Right lobe of liver (tissue), 6 donors: ENCODE results near the gene MAPK6. TPM values are rescaled to one million over a fixed set of nuclear protein-coding genes. Genes with fewer than 3 reads are reported as not detected.
A peak's percentile ranks its signal among the peaks of the same experiment; 100 is the strongest.

Source experiments
- ATAC-seq, 4 donors: fragments of 200-7000 bp; cut with Tn5 transposase; one replicate each; pipeline ENCODE4 v1.9.1; 2020; ENCODE audit warnings: mild to moderate bottlenecking in 4 of 4, moderate library complexity in 4 of 4
- DNase-seq, 3 donors: peaks; one replicate each; pipeline ENCODE4 v3.0.0-alpha.2; 2020
- H3K27ac ChIP-seq, 3 donors: fragments of 200-600 bp; one replicate each; pipeline ENCODE4 v1.8.0; 2022
- H3K27me3 ChIP-seq, 2 donors: fragments of 200-600 bp; one replicate each; pipeline ENCODE4 v1.8.0; 2022
- H3K36me3 ChIP-seq, 4 donors: fragments of 200-600 bp; sonication (generic) in 1 of 4; one replicate each; pipeline versions ENCODE4 v1.5.1 to v1.8.0; 2017 to 2022; ENCODE audit warnings: control low read depth in 1 of 4
- H3K4me1 ChIP-seq, 4 donors: fragments of 200-600 bp; sonication (generic) in 1 of 4; one replicate each; pipeline versions ENCODE4 v1.5.1 to v1.8.0; 2017 to 2022; ENCODE audit warnings: control low read depth in 1 of 4
- H3K4me3 ChIP-seq, 3 donors: fragments of 200-600 bp; one replicate each; pipeline ENCODE4 v1.8.0; 2022
- H3K9me3 ChIP-seq, 4 donors: fragments of 200-600 bp; sonication (generic) in 1 of 4; one replicate each; pipeline versions ENCODE4 v1.5.1 to v1.8.0; 2017 to 2022; ENCODE audit warnings: control low read depth in 1 of 4
- CTCF ChIP-seq, 4 donors: fragments of 200-600 bp in 3 of 4; fragments of 450-650 bp in 1 of 4; IDR thresholded peaks; one replicate each; pipeline versions ENCODE4 v1.5.1 to v1.8.0; 2016 to 2022; ENCODE audit warnings: antibody characterized with exemption in 4 of 4, mild to moderate bottlenecking in 2 of 4
- POLR2A ChIP-seq: fragments of 450-650 bp; IDR thresholded peaks from one replicate; pipeline ENCODE4 v1.6.1; 2017; ENCODE audit warnings: antibody characterized with exemption, mild to moderate bottlenecking
- WGBS: methylation state at CpG from one replicate; pipeline ENCODE4 v1.1.6; 2018; ENCODE audit warnings: low coverage, low lambda C conversion rate; ENCODE audit not compliant: insufficient coverage; ENCODE audit errors: missing lambda C conversion rate; 5-methylcytosine and 5-hydroxymethylcytosine counted together
- intact Hi-C, 2 donors: fragments of 100-400 bp; cut with DNase I; formaldehyde crosslinking; loops; one replicate each; pipeline versions ENCODE4 v1.11.2 to v1.14.1; 2022
- total RNA-seq, 6 experiments: library from RNA; depleted of rRNA in 2 of 6; stranded (reverse); fragments of >200 nt in 2 of 6; fragmentation: NEBNext Ultra II Directional in 3 of 6; extraction: Animal tissue kit (Norgen Biotek cat#: 25700) in 3 of 6; gene quantifications; one replicate each; pipeline versions ENCODE4 v1.1.0 to v1.2.4, GENCODE V29; 2016 to 2023
- donor health status: DM: no; HTN: yes; CAD: no.
- donor health status: DM: no; HTN: no; CAD: no.
- donor health status: DM: no; HTN: no; CAD: no.
- donor health status: DM: no; HTN: yes; CAD: no.
- donor health status: DM: no; HTN: yes; CAD: no.

MAPK6 gene
- total RNA-seq, 6 experiments from 2014 or later: 15.8 to 35.8 (median 22.3) TPM

- TF ChIP-seq CTCF (IDR thresholded peaks at IDR 0.05) (peak; percentile 12 to 36 (median 29)), POLR2A (peak; percentile 63)
- intact Hi-C loops: no loop called here
- peak; percentile 88 to 94 (median 93) for DNase-seq
- peak within 1 kb of the TSS; percentile 79 to 91 (median 87) for H3K27ac ChIP-seq
- H3K27me3 ChIP-seq: no peaks in the 10 kb centered on the region
- H3K36me3 ChIP-seq: no peaks in the 10 kb centered on the region
- ATAC-seq: peak; percentile 93 to 96 (median 94)
- H3K4me3 ChIP-seq: peak within 1 kb of the TSS; percentile 64 to 91 (median 69)
- H3K9me3 ChIP-seq: no peaks in the 10 kb centered on the region
- WGBS: 1% methylated on average over 34 of the region's 58 CpGs
- peaks cover 0 to 22% (median 3%) of the 10 kb centered on the region in 4 donors for H3K4me1 ChIP-seq
Observed at GRCh38 chr15:51971375-51972133, 47.5 kb upstream of the MAPK6 start, which contains the start of gene LEO1. Gene LEO1 (minus strand): TSS chr15:51971778. CDS start chr15:51971745, 33 bp downstream.

GRCh38 chr15:51973220-51973619, 45.8 kb upstream of the MAPK6 start:
- H3K36me3 ChIP-seq: no peaks in the 10 kb centered on the region
- WGBS: 94% methylated on average over 3 of the region's 5 CpGs
- H3K4me3 ChIP-seq: no peak overlapping the region
- peaks cover 0 to 22% (median 3%) of the 10 kb centered on the region in 4 donors for H3K4me1 ChIP-seq
- no peaks in the 10 kb centered on the region for H3K9me3 ChIP-seq
- no peak for DNase-seq
- no peak overlapping the region for H3K27ac ChIP-seq
- no peak for ATAC-seq
- H3K27me3 ChIP-seq: no peaks in the 10 kb centered on the region
- TF ChIP-seq POLR2A (no peak), CTCF (IDR thresholded peaks at IDR 0.05) (no peak)
- intact Hi-C loops: no loop called here

- H3K9me3 ChIP-seq: no peaks in the 10 kb centered on the region
- no peak for ATAC-seq
Observed at GRCh38 chr15:51973775-51974174, 45.2 kb upstream of the MAPK6 start.

GRCh38 chr15:51982013-51982769, 36.8 kb upstream of the MAPK6 start:
- no peaks in the 10 kb centered on the region for H3K27me3 ChIP-seq
- WGBS: 12% methylated on average over 7 of the region's 7 CpGs
- peak overlapping the region; percentile 37 to 62 (median 44) for H3K27ac ChIP-seq
- peak overlapping the region in 2 of 3 donors; percentile 2 to 7 for H3K4me3 ChIP-seq
- H3K4me1 ChIP-seq: peaks cover 0 to 13% (median 3%) of the 10 kb centered on the region in 4 donors
- TF ChIP-seq POLR2A (no peak), CTCF (IDR thresholded peaks at IDR 0.05) (peak; percentile 35 to 44 (median 40))
- DNase-seq: no peak
- no peaks in the 10 kb centered on the region for H3K36me3 ChIP-seq
- H3K9me3 ChIP-seq: no peaks in the 10 kb centered on the region
- intact Hi-C loops: no loop called here
- peak; percentile 70 to 79 (median 78) for ATAC-seq

More at GRCh38 chr15:51973775-51974174, 45.2 kb upstream of the MAPK6 start:
- no peak overlapping the region for H3K27ac ChIP-seq
- H3K36me3 ChIP-seq: no peaks in the 10 kb centered on the region
- H3K4me3 ChIP-seq: no peak overlapping the region
- 100% methylated on average over 1 of the region's 4 CpGs for WGBS
- H3K4me1 ChIP-seq: peaks cover 0 to 22% (median 3%) of the 10 kb centered on the region in 4 donors
- no peaks in the 10 kb centered on the region for H3K27me3 ChIP-seq
- no peak for DNase-seq
- TF ChIP-seq CTCF (IDR thresholded peaks at IDR 0.05): no peak
- no peak for TF ChIP-seq POLR2A
- intact Hi-C loops: no loop called here
